HepG2 (cell line): ENCODE measurements around the gene ISY1. TPM values are rescaled to one million over a fixed set of nuclear protein-coding genes. Genes with fewer than 3 reads are reported as not detected.

Source experiments
- FOXJ3 ChIP-seq: sonication (generic); formaldehyde crosslinking; IDR thresholded peaks from 2 replicates; pipeline ENCODE4 v1.4.0; 2020; ENCODE audit warnings: missing genetic modification reagents, mild to moderate bottlenecking, borderline replicate concordance
- GABPA ChIP-seq, 2 experiments: IDR thresholded peaks; 2 replicates each; pipeline ENCODE4 v1.6.1; 2011 to 2016; ENCODE audit warnings: low read depth in 2 of 2, low read length in 1 of 2, missing biosample characterization in 1 of 2, missing genetic modification characterization in 1 of 2
- GABPB1 ChIP-seq: IDR thresholded peaks from 2 replicates; pipeline ENCODE4 v1.6.1; 2016; ENCODE audit warnings: mild to moderate bottlenecking, missing genetic modification reagents, moderate library complexity, missing compliant biosample characterization
- HOXD1 ChIP-seq: sonication (generic); formaldehyde crosslinking; IDR thresholded peaks from 2 replicates; pipeline ENCODE4 v1.5.0; 2020; ENCODE audit warnings: missing genetic modification reagents
- MED13 ChIP-seq: sonication (generic); formaldehyde crosslinking; IDR thresholded peaks from 2 replicates; pipeline ENCODE4 v1.5.0; 2020; ENCODE audit warnings: missing genetic modification reagents
- NFKBIZ ChIP-seq: IDR thresholded peaks from 2 replicates; pipeline ENCODE4 v1.6.1; 2018; ENCODE audit warnings: missing genetic modification reagents, missing compliant biosample characterization
- POLR2G ChIP-seq: fragments of 200-400 bp; formaldehyde crosslinking; IDR thresholded peaks from 2 replicates; pipeline ENCODE4 v1.6.1; 2018; ENCODE audit warnings: mild to moderate bottlenecking, low read depth, low read length, moderate library complexity
- RORA ChIP-seq: sonication (generic); formaldehyde crosslinking; IDR thresholded peaks from 2 replicates; pipeline ENCODE4 v1.5.0; 2020; ENCODE audit warnings: mild to moderate bottlenecking, missing genetic modification reagents, moderate library complexity
- SNAI1 ChIP-seq: sonication (generic); formaldehyde crosslinking; IDR thresholded peaks from 2 replicates; pipeline ENCODE4 v1.5.0; 2020; ENCODE audit warnings: mild to moderate bottlenecking, missing genetic modification reagents, borderline replicate concordance
- TGIF2 ChIP-seq: IDR thresholded peaks from 2 replicates; pipeline ENCODE4 v1.6.1; 2016; ENCODE audit warnings: control low read depth, missing compliant biosample characterization
- ZNF430 ChIP-seq: sonication (generic); formaldehyde crosslinking; IDR thresholded peaks from 2 replicates; pipeline ENCODE4 v1.9.0; 2021; ENCODE audit warnings: mild to moderate bottlenecking, missing genetic modification reagents
- ZNF841 ChIP-seq: sonication (generic); formaldehyde crosslinking; IDR thresholded peaks from 2 replicates; pipeline ENCODE4 v1.8.1; 2023; ENCODE audit warnings: missing genetic modification reagents, borderline replicate concordance
- polyA plus RNA-seq, 8 experiments: library from polyadenylated mRNA; depleted of rRNA in 3 of 8; stranded (reverse) in 7 of 8; unstranded in 1 of 8; fragments of >200 nt; fragmentation: Illumina TruSeq in 4 of 8; extraction: Trizol in 4 of 8; gene quantifications; 2 replicates each; pipeline versions ENCODE4 v1.2.1 to v1.2.3, GENCODE V29; 2011 to 2016; ENCODE audit warnings: low read depth in 4 of 8, missing spikeins in 1 of 8, mixed read lengths in 1 of 8; ENCODE audit not compliant: insufficient read depth in 1 of 8
- total RNA-seq, 5 experiments: library from RNA; depleted of rRNA; stranded (reverse); fragments of >200 nt; fragmentation: Illumina TruSeq; extraction: Trizol; gene quantifications; 2 replicates each; pipeline ENCODE4 v1.2.3, GENCODE V29; 2016; ENCODE audit warnings: low read depth in 1 of 5
- TF ChIP-seq, protein P1 (sequence below): sonication (generic); formaldehyde crosslinking; IDR thresholded peaks from 2 replicates; pipeline ENCODE4 v1.4.0; 2020; ENCODE audit warnings: missing genetic modification reagents
- TF ChIP-seq, protein P2 (sequence below): sonication (generic); formaldehyde crosslinking; IDR thresholded peaks from 2 replicates; pipeline ENCODE4 v1.5.0; 2020; ENCODE audit warnings: missing genetic modification reagents
- TF ChIP-seq, protein P3 (sequence below): sonication (generic); formaldehyde crosslinking; IDR thresholded peaks from 2 replicates; pipeline ENCODE4 v1.4.0; 2020; ENCODE audit warnings: missing genetic modification reagents

The ISY1 gene
- total and polyA plus RNA-seq, 2 of the 13 experiments (the other 11 are each of a cell fraction or from before 2014, with no cell fraction given), result 21.0 to 39.1 TPM

DNA sequence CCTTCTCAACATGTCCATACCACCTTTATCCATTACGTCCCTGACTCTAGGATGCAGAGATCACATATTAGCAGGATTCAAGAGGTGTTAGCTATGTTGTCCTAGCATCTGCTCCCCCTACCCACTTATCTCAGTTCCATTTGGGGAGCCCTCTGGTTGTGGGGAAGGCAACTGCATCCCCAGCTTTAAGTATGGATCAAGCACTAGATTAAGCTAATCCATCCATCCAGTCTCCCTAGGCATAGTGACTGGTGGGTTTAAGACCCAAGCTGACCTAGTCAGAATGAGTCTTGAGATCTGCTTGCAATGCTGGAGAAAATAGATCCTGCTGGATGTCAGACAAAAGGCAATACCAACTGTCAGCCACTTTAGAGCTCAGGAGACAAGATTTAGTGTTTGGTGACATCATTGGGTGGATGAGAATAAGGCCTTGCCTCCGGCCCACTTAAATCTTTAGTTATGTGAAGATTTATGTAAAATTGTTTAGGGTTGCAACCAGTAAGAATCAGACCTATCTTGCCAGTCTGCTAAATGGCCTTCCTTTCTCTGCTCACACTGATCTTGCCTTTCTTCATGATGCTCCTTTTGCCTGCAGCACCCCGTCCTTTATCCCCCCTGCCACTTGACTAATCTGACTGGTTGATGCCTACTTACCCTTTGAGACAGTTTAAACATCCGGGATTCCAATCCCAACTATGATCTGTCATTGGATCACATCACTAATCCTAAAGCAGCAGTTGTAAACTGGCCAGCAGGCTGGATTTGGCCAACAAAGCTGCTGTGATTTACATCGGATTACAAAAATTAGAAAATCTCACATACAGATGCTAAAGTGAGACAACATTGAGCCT, 2.1 kb upstream of the ISY1 start (continued):
- TF ChIP-seq POLR2G (peak; percentile 31), TGIF2 (no peak), ZNF430 (CRISPR knock-in tag) (no peak; the same call in 1 of the 2 replicates), SNAI1 (no peak), ZNF841 (CRISPR knock-in tag) (no peak), RORA (CRISPR knock-in tag) (no peak), FOXJ3 (CRISPR knock-in tag) (no peak), MED13 (CRISPR knock-in tag) (no peak), GABPB1 (CRISPR knock-in tag) (no peak), NFKBIZ (CRISPR knock-in tag) (0 out of 2 replicates have a peak, but pooled peaks have one; percentile 18), GABPA (IDR thresholded peaks at IDR 0.05; ENCODE audit: low read depth, low read length) (no peak), GABPA (CRISPR knock-in tag; IDR thresholded peaks at IDR 0.05; ENCODE audit: low read depth) (0 out of 2 replicates have a peak, but pooled peaks have one; percentile 10), HOXD1 (CRISPR knock-in tag) (no peak)
- TF ChIP-seq, protein P1, sequence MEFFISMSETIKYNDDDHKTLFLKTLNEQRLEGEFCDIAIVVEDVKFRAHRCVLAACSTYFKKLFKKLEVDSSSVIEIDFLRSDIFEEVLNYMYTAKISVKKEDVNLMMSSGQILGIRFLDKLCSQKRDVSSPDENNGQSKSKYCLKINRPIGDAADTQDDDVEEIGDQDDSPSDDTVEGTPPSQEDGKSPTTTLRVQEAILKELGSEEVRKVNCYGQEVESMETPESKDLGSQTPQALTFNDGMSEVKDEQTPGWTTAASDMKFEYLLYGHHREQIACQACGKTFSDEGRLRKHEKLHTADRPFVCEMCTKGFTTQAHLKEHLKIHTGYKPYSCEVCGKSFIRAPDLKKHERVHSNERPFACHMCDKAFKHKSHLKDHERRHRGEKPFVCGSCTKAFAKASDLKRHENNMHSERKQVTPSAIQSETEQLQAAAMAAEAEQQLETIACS (CRISPR knock-in tag), result no peak
- TF ChIP-seq, protein P2, sequence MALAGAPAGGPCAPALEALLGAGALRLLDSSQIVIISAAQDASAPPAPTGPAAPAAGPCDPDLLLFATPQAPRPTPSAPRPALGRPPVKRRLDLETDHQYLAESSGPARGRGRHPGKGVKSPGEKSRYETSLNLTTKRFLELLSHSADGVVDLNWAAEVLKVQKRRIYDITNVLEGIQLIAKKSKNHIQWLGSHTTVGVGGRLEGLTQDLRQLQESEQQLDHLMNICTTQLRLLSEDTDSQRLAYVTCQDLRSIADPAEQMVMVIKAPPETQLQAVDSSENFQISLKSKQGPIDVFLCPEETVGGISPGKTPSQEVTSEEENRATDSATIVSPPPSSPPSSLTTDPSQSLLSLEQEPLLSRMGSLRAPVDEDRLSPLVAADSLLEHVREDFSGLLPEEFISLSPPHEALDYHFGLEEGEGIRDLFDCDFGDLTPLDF, result no peak
- TF ChIP-seq, protein P3, sequence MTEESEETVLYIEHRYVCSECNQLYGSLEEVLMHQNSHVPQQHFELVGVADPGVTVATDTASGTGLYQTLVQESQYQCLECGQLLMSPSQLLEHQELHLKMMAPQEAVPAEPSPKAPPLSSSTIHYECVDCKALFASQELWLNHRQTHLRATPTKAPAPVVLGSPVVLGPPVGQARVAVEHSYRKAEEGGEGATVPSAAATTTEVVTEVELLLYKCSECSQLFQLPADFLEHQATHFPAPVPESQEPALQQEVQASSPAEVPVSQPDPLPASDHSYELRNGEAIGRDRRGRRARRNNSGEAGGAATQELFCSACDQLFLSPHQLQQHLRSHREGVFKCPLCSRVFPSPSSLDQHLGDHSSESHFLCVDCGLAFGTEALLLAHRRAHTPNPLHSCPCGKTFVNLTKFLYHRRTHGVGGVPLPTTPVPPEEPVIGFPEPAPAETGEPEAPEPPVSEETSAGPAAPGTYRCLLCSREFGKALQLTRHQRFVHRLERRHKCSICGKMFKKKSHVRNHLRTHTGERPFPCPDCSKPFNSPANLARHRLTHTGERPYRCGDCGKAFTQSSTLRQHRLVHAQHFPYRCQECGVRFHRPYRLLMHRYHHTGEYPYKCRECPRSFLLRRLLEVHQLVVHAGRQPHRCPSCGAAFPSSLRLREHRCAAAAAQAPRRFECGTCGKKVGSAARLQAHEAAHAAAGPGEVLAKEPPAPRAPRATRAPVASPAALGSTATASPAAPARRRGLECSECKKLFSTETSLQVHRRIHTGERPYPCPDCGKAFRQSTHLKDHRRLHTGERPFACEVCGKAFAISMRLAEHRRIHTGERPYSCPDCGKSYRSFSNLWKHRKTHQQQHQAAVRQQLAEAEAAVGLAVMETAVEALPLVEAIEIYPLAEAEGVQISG (CRISPR knock-in tag), result no peak
